Measurements from ENCODE around the gene GLA. TPM values are rescaled to one million over a fixed set of nuclear protein-coding genes. Genes with fewer than 3 reads are reported as not detected.

Gene GLA
- total and polyA plus RNA-seq, 2 of the 8 experiments (the other 6 are each of a cell fraction or from before 2014, with no cell fraction given): 33.6 to 47.3 TPM

GRCh38 chrX:101430457-101431078 lies 22.8 kb upstream of the GLA start (continued):
- TF ChIP-seq E2F6 (IDR thresholded peaks at IDR 0.05) (no peak), SRF (IDR thresholded peaks at IDR 0.05; ENCODE audit: low read depth, low read length) (no peak), GABPA (IDR thresholded peaks at IDR 0.05; ENCODE audit: borderline replicate concordance, insufficient read depth, low read length) (no peak), MAFK (IDR thresholded peaks at IDR 0.05; ENCODE audit: low read depth, low read length) (no peak)
